ENCODE results near the gene NANOS3. TPM values are rescaled to one million over a fixed set of nuclear protein-coding genes. Genes with fewer than 3 reads are reported as not detected.

The NANOS3 gene
- not detected for polyA plus RNA-seq

DNA sequence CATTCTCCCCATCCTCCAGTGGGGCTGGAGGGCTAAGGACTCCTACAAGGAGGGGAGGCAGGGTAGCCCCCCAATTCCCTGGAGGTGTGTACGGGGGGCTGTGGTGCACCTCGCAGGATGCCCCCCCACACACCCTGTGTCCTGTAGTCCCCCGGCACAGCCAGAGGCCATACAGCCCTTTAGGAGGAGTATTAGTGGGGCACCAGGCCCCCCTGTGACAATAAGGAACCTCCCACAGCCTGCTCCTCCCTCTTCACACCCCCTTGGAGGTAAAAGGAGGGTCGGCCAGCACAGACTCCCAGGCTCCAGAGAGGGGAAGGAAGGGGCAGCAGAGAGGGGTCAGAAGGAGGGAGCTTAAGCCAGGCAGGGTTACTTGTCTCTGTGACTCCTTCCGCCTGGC lies at the start of gene NANOS3:
Gene NANOS3 (plus strand): TSS at position 301 of the 400 bp plus-strand sequence. CDS start 115 bp downstream, outside the sequence.
- no peak within 1 kb of the TSS for H3K27ac ChIP-seq (ENCODE audit: low read depth, low read length)
- 43 to 63% (median 59%) methylated on average over 4 to 5 of the region's 5 CpGs for WGBS, 3 donors

DNA sequence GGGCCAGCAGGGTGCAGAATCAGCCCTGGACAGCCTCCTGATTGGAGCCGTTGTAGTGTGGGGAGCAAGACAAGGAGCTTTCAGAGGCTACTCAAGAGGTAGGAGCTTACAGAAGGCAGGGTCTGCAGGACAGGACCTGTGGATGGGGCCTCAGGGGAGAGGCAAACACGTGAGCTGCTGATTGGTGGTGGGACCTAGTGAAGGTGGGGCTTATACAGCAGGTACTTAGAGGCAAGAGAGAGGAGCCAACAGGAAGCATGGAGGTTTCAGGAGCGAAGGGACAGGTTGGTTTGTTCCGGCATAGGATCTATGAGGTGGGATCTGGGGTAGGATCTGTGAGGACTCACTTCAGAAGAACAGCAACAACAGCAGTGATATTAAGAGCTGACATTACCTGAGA lies 49.3 kb upstream of the NANOS3 start:
- WGBS, 3 donors, result 73 to 87% (median 81%) methylated on average over 4 of the region's 4 CpGs
- H3K27ac ChIP-seq (ENCODE audit: low read depth, low read length), result no peak overlapping the region

GRCh38 chr19:13830114-13830740 lies 46.7 kb upstream of the NANOS3 start:
- WGBS, 3 donors, result 93 to 96% (median 93%) methylated on average over 46 to 47 of the region's 47 CpGs
- no peak overlapping the region for H3K27ac ChIP-seq (ENCODE audit: low read depth, low read length)

- no peak overlapping the region for H3K27ac ChIP-seq (ENCODE audit: low read depth, low read length)
- 91 to 93% (median 92%) methylated on average over 32 of the region's 32 CpGs for WGBS, 3 donors
Measured at GRCh38 chr19:13830741-13831536, 46.0 kb upstream of the NANOS3 start.

DNA sequence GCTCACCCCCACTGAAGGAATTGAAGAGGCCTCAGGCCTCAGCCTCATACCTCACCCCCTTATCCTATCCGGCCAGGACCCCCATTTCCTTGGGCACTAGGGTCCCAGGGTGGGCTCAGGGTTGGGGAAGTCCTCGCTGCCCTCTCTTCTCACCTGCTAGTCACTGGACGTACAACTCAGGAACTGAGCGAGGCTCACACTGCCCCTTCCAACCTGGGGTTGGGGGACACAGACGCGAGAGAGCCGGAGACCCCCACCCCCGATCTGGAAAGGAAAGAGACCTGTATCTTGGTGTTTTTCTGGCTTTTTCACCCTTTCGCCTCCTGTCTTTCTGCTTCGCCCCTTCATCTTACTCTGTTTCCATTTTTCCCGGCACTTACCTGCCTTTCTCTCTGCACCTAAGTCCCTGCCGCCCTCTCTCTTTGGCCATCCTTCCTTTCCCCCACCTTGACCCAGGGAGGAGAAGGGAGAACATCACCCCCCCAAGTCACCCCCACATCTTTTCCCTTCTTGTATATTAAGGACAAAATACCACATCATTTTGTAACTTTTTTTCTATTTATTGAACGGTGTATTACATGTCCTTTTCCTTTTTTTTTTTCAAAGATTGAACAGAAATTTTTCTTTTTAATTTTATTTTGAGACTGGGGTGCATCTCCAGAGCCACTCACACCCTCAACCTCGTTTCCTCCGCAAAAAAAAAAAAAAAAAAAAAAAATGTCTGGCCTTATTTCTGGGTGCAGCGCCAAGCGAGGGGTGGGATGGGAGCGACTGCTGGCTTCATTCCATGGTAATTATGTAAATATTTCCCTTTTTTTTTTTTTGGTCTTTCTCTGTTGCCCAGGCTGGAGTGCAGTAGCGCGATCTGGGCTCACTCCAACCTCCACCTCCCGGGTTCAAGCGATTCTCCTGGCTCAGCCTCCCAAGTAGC lies 45.1 kb upstream of the NANOS3 start:
- no peak overlapping the region for H3K27ac ChIP-seq (ENCODE audit: low read depth, low read length)
- 65 to 83% (median 73%) methylated on average over 22 of the region's 22 CpGs for WGBS, 3 donors

- WGBS, 3 donors, result 6 to 7% (median 6%) methylated on average over 44 to 59 of the region's 59 CpGs
- H3K27ac ChIP-seq (ENCODE audit: low read depth, low read length), result no peak overlapping the region
Measured at GRCh38 chr19:13833330-13834243, 43.3 kb upstream of the NANOS3 start.

- 66 to 74% (median 66%) methylated on average over 14 of the region's 14 CpGs for WGBS, 3 donors
Measured at GRCh38 chr19:13834244-13835069, 42.5 kb upstream of the NANOS3 start.

DNA sequence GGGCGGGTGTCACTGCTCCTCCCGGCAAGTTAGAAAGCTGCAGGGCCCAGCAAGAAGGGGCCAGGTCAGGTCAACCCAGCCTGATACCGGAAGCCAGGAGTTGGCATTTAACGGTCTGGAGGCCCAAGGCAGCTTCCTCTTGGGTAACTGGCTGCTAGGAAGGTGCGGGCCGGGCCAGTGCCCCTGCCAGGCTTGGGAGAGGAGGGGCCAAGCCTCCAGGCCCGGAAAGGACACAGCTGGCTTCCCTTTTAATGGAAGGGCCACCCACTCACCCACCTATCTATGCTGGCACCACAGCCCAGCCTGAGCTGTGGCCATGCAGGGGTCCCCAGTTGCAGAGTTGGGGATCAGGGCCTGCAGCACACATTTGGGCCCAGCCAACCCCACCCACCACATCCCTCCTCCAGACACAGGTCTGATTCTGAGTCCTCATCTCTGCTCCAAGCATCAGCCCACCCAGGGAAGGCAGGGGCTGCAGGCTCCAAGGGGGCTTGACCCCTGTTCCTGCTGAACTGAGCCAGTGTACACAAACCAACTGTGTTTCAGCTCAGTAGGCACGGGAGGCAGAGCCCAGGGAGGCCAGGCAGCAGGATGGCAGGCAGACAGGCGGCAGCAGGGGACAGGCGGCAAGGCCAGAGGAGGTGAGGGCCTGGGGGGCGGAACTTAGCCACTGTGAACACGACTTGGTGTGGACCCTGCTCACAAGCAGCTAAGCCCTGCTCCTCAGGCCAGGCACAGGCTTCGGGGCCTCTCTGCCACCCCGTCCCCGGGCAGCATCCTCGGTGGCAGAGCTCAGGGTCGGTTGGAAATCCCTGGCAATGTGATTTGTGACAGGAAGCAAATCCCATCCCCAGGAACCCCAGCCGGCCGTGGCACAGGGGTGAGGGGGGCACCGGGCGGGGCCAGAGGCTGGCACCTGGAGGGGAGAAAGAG lies 40.9 kb upstream of the NANOS3 start:
- peak overlapping the region; percentile 82 for H3K27ac ChIP-seq (ENCODE audit: low read depth, low read length)
- 25 to 65% (median 33%) methylated on average over 21 of the region's 21 CpGs for WGBS, 3 donors

More at GRCh38 chr19:13834244-13835069, 42.5 kb upstream of the NANOS3 start:
- H3K27ac ChIP-seq (ENCODE audit: low read depth, low read length), result no peak overlapping the region

GRCh38 chr19:13838435-13839129 lies 38.4 kb upstream of the NANOS3 start:
- 33 to 74% (median 44%) methylated on average over 18 of the region's 18 CpGs for WGBS, 3 donors
- peak overlapping the region; percentile 99 for H3K27ac ChIP-seq (ENCODE audit: low read depth, low read length)

- peak overlapping the region; percentile 99 for H3K27ac ChIP-seq (ENCODE audit: low read depth, low read length)
- 1 to 25% (median 3%) methylated on average over 35 to 36 of the region's 36 CpGs for WGBS, 3 donors
Measured at GRCh38 chr19:13839130-13839937, 37.6 kb upstream of the NANOS3 start.

- peak overlapping the region; percentile 99 for H3K27ac ChIP-seq (ENCODE audit: low read depth, low read length)
Measured at GRCh38 chr19:13839938-13840304, 37.0 kb upstream of the NANOS3 start.

DNA sequence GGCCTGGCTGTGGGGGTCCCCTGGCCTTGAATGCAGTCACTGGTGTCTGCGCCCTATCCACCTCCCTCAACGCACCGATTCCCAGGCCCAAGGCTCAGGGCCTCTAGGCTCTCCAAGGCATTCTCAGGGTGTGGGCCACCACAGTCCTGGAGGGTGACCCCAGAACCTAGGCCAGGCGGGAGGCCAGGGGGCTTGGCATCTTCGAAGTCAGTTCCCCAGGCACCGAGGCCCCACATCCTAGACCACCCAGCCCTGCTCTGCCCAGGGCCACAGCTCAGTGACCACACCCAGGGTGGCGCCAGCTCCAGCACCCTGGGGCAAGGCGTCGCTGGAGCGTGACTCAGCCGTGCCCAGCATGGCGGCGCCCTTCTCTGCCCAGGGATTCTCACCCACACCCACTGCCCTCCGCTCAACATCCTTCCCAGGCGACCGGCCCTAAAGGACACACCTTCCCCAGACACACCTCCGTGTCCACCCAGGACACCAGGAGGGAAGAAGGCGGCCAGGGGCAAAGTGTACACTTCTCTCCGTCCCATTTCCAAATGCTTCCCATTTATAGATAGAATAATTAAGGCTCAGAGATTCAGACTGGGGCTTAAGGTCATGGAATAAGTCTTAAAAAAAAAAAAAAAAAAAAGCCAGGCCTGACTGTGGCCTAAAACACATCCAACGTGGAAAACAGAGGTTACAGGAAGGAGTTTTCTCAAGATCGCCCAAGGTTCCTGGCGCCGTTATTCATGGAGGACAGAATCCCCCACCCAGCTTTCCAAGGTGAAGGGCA lies 36.4 kb upstream of the NANOS3 start:
- WGBS, 3 donors, result 22 to 74% (median 26%) methylated on average over 23 of the region's 23 CpGs

More at GRCh38 chr19:13839938-13840304, 37.0 kb upstream of the NANOS3 start:
- 9 to 39% (median 11%) methylated on average over 6 of the region's 6 CpGs for WGBS, 3 donors

GRCh38 chr19:13841086-13841961 lies 35.6 kb upstream of the NANOS3 start:
- 19 to 61% (median 28%) methylated on average over 26 of the region's 26 CpGs for WGBS, 3 donors
- peak overlapping the region; percentile 99 for H3K27ac ChIP-seq (ENCODE audit: low read depth, low read length)

More for the DNA sequence above, 36.4 kb upstream of the NANOS3 start:
- H3K27ac ChIP-seq (ENCODE audit: low read depth, low read length), result peak overlapping the region; percentile 99
